ENCODE results near the gene NALCN. TPM values are rescaled to one million over a fixed set of nuclear protein-coding genes. Genes with fewer than 3 reads are reported as not detected.

The NALCN gene
- total and polyA plus RNA-seq, 10 of the 15 experiments (the other 5 are each of a cell fraction or from before 2014, with no cell fraction given): under 0.01 TPM; not detected in 9

- FAIRE-seq (no peak), ATAC-seq (no peak), DNase-seq (ENCODE audit: low read depth, low spot score) (no peak)
- Histone ChIP-seq H4K20me1 (ENCODE audit: control insufficient read depth, insufficient read depth) (no peaks in the 10 kb centered on the region), H3K27ac (ENCODE audit: control insufficient read depth, insufficient read depth) (no peak overlapping the region), H3K4me3 (no peak overlapping the region), H3K4me2 (ENCODE audit: control insufficient read depth, insufficient read depth) (no peak overlapping the region), H3K4me1 (ENCODE audit: control insufficient read depth, insufficient read depth, low read length) (no peaks in the 10 kb centered on the region), H3K79me2 (ENCODE audit: control insufficient read depth, insufficient read depth, low read length) (no peaks in the 10 kb centered on the region), H2AFZ (ENCODE audit: control insufficient read depth, low read depth, low read length) (no peak overlapping the region), H3K9me3 (replicated peaks; ENCODE audit: control insufficient read depth, insufficient read depth, low read length) (no peaks in the 10 kb centered on the region), H3K9ac (ENCODE audit: control insufficient read depth, insufficient read depth, low read length) (no peak overlapping the region), H3K27me3 (replicated peaks in 1 of 2; ENCODE audit: control insufficient read depth in 2 of 2, insufficient read depth in 2 of 2, low read length in 1 of 2) (no peaks in the 10 kb centered on the region), H3K36me3 (ENCODE audit: control insufficient read depth in 2 of 2, insufficient read depth in 2 of 2, low read length in 1 of 2) (no peaks in the 10 kb centered on the region)
- TF ChIP-seq STAT1 (conservative IDR thresholded peaks at IDR 0.05) (no peak), PAX8 (IDR thresholded peaks at IDR 0.05) (no peak), CHD4 (IDR thresholded peaks at IDR 0.05) (no peak), NFYB (IDR thresholded peaks at IDR 0.05; ENCODE audit: insufficient read depth, low read depth, low read length) (no peak), EP300 (IDR thresholded peaks at IDR 0.05; ENCODE audit: borderline replicate concordance in 1 of 2, control insufficient read depth in 1 of 2, low read depth in 2 of 2, low read length in 2 of 2) (no peak), NR2C2 (IDR thresholded peaks at IDR 0.05; ENCODE audit: borderline replicate concordance, control insufficient read depth, insufficient read length, low read depth) (no peak), MEF2B (IDR thresholded peaks at IDR 0.05; ENCODE audit: partially characterized antibody, poor library complexity, severe bottlenecking) (no peak), SKIL (IDR thresholded peaks at IDR 0.05; ENCODE audit: low read depth, poor library complexity, severe bottlenecking) (no peak), IRF3 (IDR thresholded peaks at IDR 0.05) (no peak)
- WGBS (ENCODE audit: insufficient coverage, insufficient replicate concordance, low lambda C conversion rate, missing lambda C conversion rate): 53% methylated on average over 9 of the region's 9 CpGs
- no TSS peak for BruUV-seq (replicated peaks)
- RAD21 ChIA-PET (ENCODE audit: unreplicated experiment): no interaction called here
- in situ Hi-C loops (cut with MboI) (loop anchor here (10.0 to 25.0 kb wide), 2 partner anchors 615 to 1322 kb away; no protein-coding TSS in a partner anchor), intact Hi-C loops (cut with micrococcal nuclease; ENCODE audit: unreplicated experiment) (loop anchor here (10.0 kb wide), 3 partner anchors 805 to 1415 kb away; no protein-coding TSS in a partner anchor)
- CTCF ChIA-PET: no interaction called here
- SMC1A ChIA-PET (ENCODE audit: uncharacterized antibody, unreplicated experiment): interaction anchor here (0.6 kb wide), 1 partner anchor 314 kb away, joined by 3 read pairs; no protein-coding TSS in a partner anchor
- POLR2A ChIA-PET: no interaction called here
Observed at GRCh38 chr13:101140087-101140770, 276.1 kb downstream of the NALCN start.
